WTC11 (cell line): ENCODE data around the gene AVEN. TPM values are rescaled to one million over a fixed set of nuclear protein-coding genes. Genes with fewer than 3 reads are reported as not detected.

Experiments used
- ATAC-seq: fragments of 200-7000 bp; cut with Tn5 transposase; 2 replicates; pipeline ENCODE4 v1.10.0; 2021; ENCODE audit warnings: mild to moderate bottlenecking, moderate library complexity
- CTCF ChIA-PET: fragments of 300-600 bp; sonication (Branson Sonifier 250); formaldehyde crosslinking; loops from one replicate; lab custom pipeline; 2021; ENCODE audit warnings: antibody characterized with exemption; lab: Charles Lee
- POLR2A ChIA-PET: fragments of 350-600 bp; sonication (Branson Sonifier 250); formaldehyde crosslinking; loops from one replicate; lab custom pipeline; 2021; ENCODE audit warnings: antibody characterized with exemption; lab: Charles Lee
- DNase-seq: peaks from one replicate; pipeline ENCODE4 v3.0.0; 2021; ENCODE audit warnings: low spot score
- H3K27ac Mint-ChIP-seq: 2 replicates; pipeline ENCODE4 v1.8.0; 2021; ENCODE audit warnings: mixed read lengths
- H3K27me3 Mint-ChIP-seq: 2 replicates; pipeline ENCODE4 v1.8.0; 2021; ENCODE audit warnings: low read depth, mild to moderate bottlenecking, moderate library complexity, mixed read lengths
- H3K36me3 Mint-ChIP-seq: 2 replicates; pipeline ENCODE4 v1.8.0; 2021; ENCODE audit warnings: mixed read lengths
- H3K4me1 Mint-ChIP-seq: 2 replicates; pipeline ENCODE4 v1.8.0; 2022; ENCODE audit warnings: mixed read lengths
- H3K4me3 Mint-ChIP-seq: 2 replicates; pipeline ENCODE4 v1.8.0; 2021; ENCODE audit warnings: mild to moderate bottlenecking, moderate library complexity, mixed read lengths
- H3K9me3 Mint-ChIP-seq: 2 replicates; pipeline ENCODE4 v1.8.0; 2021; ENCODE audit warnings: mixed read lengths
- CREB1 ChIP-seq: sonication (generic); formaldehyde crosslinking; IDR thresholded peaks from 2 replicates; pipeline ENCODE4 v1.8.0; 2023; ENCODE audit warnings: mild to moderate bottlenecking, missing genetic modification reagents
- FOXK1 ChIP-seq: sonication (generic); formaldehyde crosslinking; IDR thresholded peaks from 2 replicates; pipeline ENCODE4 v1.8.0; 2022; ENCODE audit warnings: mild to moderate bottlenecking, moderate library complexity, missing genetic modification reagents
- NFE2L1 ChIP-seq: sonication (generic); formaldehyde crosslinking; IDR thresholded peaks from 2 replicates; pipeline ENCODE4 v1.8.1; 2023; ENCODE audit warnings: missing genetic modification reagents
- OVOL2 ChIP-seq: fragments of 250-450 bp; sonication (Bioruptor Pico); IDR thresholded peaks from 2 replicates; pipeline ENCODE4 v1.9.0; 2021; ENCODE audit warnings: mild to moderate bottlenecking, borderline replicate concordance
- RORB ChIP-seq: fragments of 250-450 bp; sonication (Bioruptor Pico); IDR thresholded peaks from 2 replicates; pipeline ENCODE4 v1.9.0; 2021; ENCODE audit warnings: mild to moderate bottlenecking
- TEAD4 ChIP-seq: sonication (generic); formaldehyde crosslinking; IDR thresholded peaks from 2 replicates; pipeline ENCODE4 v1.8.0; 2022; ENCODE audit warnings: mild to moderate bottlenecking, missing genetic modification reagents
- ZNF219 ChIP-seq: sonication (generic); formaldehyde crosslinking; IDR thresholded peaks from 2 replicates; pipeline ENCODE4 v1.8.0; 2023; ENCODE audit warnings: missing genetic modification reagents, mild to moderate bottlenecking, borderline replicate concordance
- total RNA-seq: library from RNA; stranded (reverse); gene quantifications from 3 replicates; pipeline ENCODE4 v1.2.3, GENCODE V29; 2021
- TF ChIP-seq, protein P1 (sequence below): fragments of 250-450 bp; sonication (Bioruptor Pico); IDR thresholded peaks from 2 replicates; pipeline ENCODE4 v1.9.0; 2021; ENCODE audit warnings: mild to moderate bottlenecking
- TF ChIP-seq, protein P2 (sequence below): sonication (generic); formaldehyde crosslinking; IDR thresholded peaks from 2 replicates; pipeline ENCODE4 v1.8.1; 2023; ENCODE audit warnings: mild to moderate bottlenecking, missing genetic modification reagents
- TF ChIP-seq, protein P3 (sequence below): fragments of 250-450 bp; sonication (Bioruptor Pico); IDR thresholded peaks from 2 replicates; pipeline ENCODE4 v1.9.0; 2021; ENCODE audit warnings: mild to moderate bottlenecking, borderline replicate concordance
- TF ChIP-seq, protein P4 (sequence below): fragments of 200-600 bp; IDR thresholded peaks from 2 replicates; pipeline ENCODE4 v1.8.0; 2022; ENCODE audit warnings: antibody characterized with exemption
- TF ChIP-seq, protein P5 (sequence below): sonication (generic); formaldehyde crosslinking; IDR thresholded peaks from 2 replicates; pipeline ENCODE4 v1.8.0; 2022; ENCODE audit warnings: mild to moderate bottlenecking, missing genetic modification reagents
- TF ChIP-seq, protein P6 (sequence below): sonication (generic); formaldehyde crosslinking; IDR thresholded peaks from 2 replicates; pipeline ENCODE4 v1.8.1; 2023; ENCODE audit warnings: mild to moderate bottlenecking, missing genetic modification reagents, moderate library complexity

AVEN gene
- total RNA-seq, 1 experiment from 2014 or later, result 12.4 TPM

DNA sequence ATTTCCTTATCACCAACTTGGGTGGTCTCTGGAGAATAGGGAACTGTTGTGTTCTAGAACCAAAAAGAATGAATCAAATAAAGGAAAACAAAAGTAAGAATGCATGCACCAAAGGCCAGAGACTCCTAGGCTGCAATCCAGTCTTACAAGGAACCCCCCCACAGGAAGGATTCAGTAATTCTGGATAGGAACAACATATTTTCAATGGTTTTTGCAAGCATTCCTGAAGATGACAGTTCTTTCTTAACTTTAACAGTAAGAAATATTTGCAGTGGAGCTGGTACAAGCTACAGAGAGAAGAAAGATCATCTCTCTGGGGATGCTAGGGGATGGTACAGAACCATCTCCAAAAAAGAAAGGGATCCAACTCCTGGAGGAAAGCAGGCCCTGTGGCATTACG lies 186.9 kb downstream of the AVEN start:
- POLR2A ChIA-PET, result no interaction called here
- CTCF ChIA-PET, result no interaction called here
- Mint-ChIP-seq H3K27ac (no peak overlapping the region), H3K4me3 (no peak overlapping the region), H3K36me3 (no peaks in the 10 kb centered on the region), H3K4me1 (peaks cover 14% of the 10 kb centered on the region), H3K27me3 (no peaks in the 10 kb centered on the region; the same call in 1 of the 2 replicates), H3K9me3 (no peaks in the 10 kb centered on the region)
- DNase-seq (no peak), ATAC-seq (no peak)
- TF ChIP-seq, protein P1, sequence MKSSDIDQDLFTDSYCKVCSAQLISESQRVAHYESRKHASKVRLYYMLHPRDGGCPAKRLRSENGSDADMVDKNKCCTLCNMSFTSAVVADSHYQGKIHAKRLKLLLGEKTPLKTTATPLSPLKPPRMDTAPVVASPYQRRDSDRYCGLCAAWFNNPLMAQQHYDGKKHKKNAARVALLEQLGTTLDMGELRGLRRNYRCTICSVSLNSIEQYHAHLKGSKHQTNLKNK (CRISPR knock-in tag), result no peak
- TF ChIP-seq, protein P2, sequence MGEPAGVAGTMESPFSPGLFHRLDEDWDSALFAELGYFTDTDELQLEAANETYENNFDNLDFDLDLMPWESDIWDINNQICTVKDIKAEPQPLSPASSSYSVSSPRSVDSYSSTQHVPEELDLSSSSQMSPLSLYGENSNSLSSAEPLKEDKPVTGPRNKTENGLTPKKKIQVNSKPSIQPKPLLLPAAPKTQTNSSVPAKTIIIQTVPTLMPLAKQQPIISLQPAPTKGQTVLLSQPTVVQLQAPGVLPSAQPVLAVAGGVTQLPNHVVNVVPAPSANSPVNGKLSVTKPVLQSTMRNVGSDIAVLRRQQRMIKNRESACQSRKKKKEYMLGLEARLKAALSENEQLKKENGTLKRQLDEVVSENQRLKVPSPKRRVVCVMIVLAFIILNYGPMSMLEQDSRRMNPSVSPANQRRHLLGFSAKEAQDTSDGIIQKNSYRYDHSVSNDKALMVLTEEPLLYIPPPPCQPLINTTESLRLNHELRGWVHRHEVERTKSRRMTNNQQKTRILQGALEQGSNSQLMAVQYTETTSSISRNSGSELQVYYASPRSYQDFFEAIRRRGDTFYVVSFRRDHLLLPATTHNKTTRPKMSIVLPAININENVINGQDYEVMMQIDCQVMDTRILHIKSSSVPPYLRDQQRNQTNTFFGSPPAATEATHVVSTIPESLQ, result no peak
- TF ChIP-seq, protein P3, sequence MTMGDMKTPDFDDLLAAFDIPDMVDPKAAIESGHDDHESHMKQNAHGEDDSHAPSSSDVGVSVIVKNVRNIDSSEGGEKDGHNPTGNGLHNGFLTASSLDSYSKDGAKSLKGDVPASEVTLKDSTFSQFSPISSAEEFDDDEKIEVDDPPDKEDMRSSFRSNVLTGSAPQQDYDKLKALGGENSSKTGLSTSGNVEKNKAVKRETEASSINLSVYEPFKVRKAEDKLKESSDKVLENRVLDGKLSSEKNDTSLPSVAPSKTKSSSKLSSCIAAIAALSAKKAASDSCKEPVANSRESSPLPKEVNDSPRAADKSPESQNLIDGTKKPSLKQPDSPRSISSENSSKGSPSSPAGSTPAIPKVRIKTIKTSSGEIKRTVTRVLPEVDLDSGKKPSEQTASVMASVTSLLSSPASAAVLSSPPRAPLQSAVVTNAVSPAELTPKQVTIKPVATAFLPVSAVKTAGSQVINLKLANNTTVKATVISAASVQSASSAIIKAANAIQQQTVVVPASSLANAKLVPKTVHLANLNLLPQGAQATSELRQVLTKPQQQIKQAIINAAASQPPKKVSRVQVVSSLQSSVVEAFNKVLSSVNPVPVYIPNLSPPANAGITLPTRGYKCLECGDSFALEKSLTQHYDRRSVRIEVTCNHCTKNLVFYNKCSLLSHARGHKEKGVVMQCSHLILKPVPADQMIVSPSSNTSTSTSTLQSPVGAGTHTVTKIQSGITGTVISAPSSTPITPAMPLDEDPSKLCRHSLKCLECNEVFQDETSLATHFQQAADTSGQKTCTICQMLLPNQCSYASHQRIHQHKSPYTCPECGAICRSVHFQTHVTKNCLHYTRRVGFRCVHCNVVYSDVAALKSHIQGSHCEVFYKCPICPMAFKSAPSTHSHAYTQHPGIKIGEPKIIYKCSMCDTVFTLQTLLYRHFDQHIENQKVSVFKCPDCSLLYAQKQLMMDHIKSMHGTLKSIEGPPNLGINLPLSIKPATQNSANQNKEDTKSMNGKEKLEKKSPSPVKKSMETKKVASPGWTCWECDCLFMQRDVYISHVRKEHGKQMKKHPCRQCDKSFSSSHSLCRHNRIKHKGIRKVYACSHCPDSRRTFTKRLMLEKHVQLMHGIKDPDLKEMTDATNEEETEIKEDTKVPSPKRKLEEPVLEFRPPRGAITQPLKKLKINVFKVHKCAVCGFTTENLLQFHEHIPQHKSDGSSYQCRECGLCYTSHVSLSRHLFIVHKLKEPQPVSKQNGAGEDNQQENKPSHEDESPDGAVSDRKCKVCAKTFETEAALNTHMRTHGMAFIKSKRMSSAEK, result no peak

DNA sequence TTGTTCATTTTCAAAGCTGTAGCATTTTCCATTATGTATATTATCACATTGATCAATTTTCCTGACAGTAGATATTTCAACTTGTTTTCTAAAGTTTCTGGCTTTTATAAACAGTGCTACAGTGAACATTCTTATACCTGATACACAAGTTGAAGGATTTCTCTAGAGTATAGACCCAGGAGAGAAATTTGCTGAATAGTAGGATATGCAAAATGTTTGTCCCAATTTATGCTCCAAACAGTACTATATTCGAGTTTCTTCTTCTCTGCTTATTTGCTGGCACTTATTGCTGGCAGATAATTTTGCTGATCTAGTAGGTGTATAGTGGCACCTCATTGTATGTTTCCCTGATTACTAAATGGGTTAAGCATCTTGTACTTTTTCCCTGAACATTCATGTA lies 187.9 kb downstream of the AVEN start:
- CTCF ChIA-PET, result interaction anchor here (1.0 kb wide), 1 partner anchor 113 kb away, joined by 3 read pairs; no protein-coding TSS in a partner anchor
- no peaks in the 10 kb centered on the region for H3K36me3 Mint-ChIP-seq
- POLR2A ChIA-PET, result no interaction called here

DNA sequence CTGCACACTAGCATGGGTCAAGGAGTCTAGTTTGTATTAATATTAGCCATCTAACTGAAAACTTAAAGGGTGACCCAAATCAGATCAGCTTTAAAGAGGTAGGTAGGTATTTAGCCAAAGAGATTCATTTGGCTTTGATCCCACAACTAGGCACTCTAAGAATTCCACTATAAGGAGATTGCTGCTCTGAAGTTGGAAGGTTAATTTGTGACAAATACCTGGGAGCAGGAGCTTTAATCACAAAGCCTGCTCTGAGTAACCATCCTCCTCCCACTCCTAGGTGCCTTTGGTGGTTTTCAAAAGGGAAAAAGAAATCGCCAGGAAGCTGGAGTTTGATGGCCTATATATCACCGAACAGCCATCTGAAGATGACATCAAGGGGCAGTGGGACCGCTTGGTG lies 191.0 kb downstream of the AVEN start:
- POLR2A ChIA-PET, result interaction anchor here (0.7 kb wide), 1 partner anchor 110 kb away, joined by 7 read pairs; no protein-coding TSS in a partner anchor
- no peaks in the 10 kb centered on the region for H3K9me3 Mint-ChIP-seq
- DNase-seq (no peak), ATAC-seq (no peak)
- H3K4me1 Mint-ChIP-seq, result peaks cover 42% of the 10 kb centered on the region
- no peak for TF ChIP-seq NFE2L1 (CRISPR knock-in tag)
- TF ChIP-seq, protein P4, sequence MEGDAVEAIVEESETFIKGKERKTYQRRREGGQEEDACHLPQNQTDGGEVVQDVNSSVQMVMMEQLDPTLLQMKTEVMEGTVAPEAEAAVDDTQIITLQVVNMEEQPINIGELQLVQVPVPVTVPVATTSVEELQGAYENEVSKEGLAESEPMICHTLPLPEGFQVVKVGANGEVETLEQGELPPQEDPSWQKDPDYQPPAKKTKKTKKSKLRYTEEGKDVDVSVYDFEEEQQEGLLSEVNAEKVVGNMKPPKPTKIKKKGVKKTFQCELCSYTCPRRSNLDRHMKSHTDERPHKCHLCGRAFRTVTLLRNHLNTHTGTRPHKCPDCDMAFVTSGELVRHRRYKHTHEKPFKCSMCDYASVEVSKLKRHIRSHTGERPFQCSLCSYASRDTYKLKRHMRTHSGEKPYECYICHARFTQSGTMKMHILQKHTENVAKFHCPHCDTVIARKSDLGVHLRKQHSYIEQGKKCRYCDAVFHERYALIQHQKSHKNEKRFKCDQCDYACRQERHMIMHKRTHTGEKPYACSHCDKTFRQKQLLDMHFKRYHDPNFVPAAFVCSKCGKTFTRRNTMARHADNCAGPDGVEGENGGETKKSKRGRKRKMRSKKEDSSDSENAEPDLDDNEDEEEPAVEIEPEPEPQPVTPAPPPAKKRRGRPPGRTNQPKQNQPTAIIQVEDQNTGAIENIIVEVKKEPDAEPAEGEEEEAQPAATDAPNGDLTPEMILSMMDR, result no peak
- H3K27me3 Mint-ChIP-seq, result no peaks in the 10 kb centered on the region; the same call in 1 of the 2 replicates
- CTCF ChIA-PET, result interaction anchor here (1.7 kb wide), 1 partner anchor 116 kb away, joined by 4 read pairs; no protein-coding TSS in a partner anchor
- no peak overlapping the region for H3K4me3 Mint-ChIP-seq
- no peak overlapping the region for H3K27ac Mint-ChIP-seq
- no peaks in the 10 kb centered on the region for H3K36me3 Mint-ChIP-seq

More for the DNA sequence above, 187.9 kb downstream of the AVEN start:
- Mint-ChIP-seq H3K27me3 (no peaks in the 10 kb centered on the region; the same call in 1 of the 2 replicates), H3K4me1 (peaks cover 21% of the 10 kb centered on the region)
- ATAC-seq (no peak), DNase-seq (no peak)
- TF ChIP-seq FOXK1 (CRISPR knock-in tag) (no peak), OVOL2 (no peak), CREB1 (no peak), TEAD4 (CRISPR knock-in tag) (no peak), RORB (no peak), ZNF219 (CRISPR knock-in tag) (no peak)
- TF ChIP-seq, protein P5, sequence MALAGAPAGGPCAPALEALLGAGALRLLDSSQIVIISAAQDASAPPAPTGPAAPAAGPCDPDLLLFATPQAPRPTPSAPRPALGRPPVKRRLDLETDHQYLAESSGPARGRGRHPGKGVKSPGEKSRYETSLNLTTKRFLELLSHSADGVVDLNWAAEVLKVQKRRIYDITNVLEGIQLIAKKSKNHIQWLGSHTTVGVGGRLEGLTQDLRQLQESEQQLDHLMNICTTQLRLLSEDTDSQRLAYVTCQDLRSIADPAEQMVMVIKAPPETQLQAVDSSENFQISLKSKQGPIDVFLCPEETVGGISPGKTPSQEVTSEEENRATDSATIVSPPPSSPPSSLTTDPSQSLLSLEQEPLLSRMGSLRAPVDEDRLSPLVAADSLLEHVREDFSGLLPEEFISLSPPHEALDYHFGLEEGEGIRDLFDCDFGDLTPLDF (CRISPR knock-in tag), result no peak
- TF ChIP-seq, protein P6, sequence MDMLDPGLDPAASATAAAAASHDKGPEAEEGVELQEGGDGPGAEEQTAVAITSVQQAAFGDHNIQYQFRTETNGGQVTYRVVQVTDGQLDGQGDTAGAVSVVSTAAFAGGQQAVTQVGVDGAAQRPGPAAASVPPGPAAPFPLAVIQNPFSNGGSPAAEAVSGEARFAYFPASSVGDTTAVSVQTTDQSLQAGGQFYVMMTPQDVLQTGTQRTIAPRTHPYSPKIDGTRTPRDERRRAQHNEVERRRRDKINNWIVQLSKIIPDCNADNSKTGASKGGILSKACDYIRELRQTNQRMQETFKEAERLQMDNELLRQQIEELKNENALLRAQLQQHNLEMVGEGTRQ (CRISPR knock-in tag), result no peak
- TF ChIP-seq, all 79 proteins: peak for 0
- H3K9me3 Mint-ChIP-seq, result no peaks in the 10 kb centered on the region
- H3K4me3 Mint-ChIP-seq, result no peak overlapping the region
- no peak overlapping the region for H3K27ac Mint-ChIP-seq
